Neural progenitor cell (in vitro differentiated cells): Measurements from ENCODE around the gene SERINC3. TPM values are rescaled to one million over a fixed set of nuclear protein-coding genes. Genes with fewer than 3 reads are reported as not detected.

ENCODE experiments used
- DNase-seq: peaks from one replicate; pipeline ENCODE4 v3.0.0-alpha.2; 2016; ENCODE audit warnings: low spot score
- H2AFZ ChIP-seq: fragments of 200-600 bp; sonication (generic); replicated peaks from 2 replicates; pipeline ENCODE4 v1.6.1; 2016; ENCODE audit warnings: antibody characterized with exemption
- H3F3A ChIP-seq: fragments of 200-600 bp; sonication (generic); 2 replicates; pipeline ENCODE4 v1.6.1; 2016; ENCODE audit warnings: antibody characterized with exemption, low read depth
- H3K27ac ChIP-seq: fragments of 200-600 bp; sonication (generic); 2 replicates; pipeline ENCODE4 v1.5.1; 2016; ENCODE audit warnings: mild to moderate bottlenecking
- H3K27me3 ChIP-seq: fragments of 200-600 bp; sonication (generic); 2 replicates; pipeline ENCODE4 v1.6.1; 2016; ENCODE audit warnings: mild to moderate bottlenecking, moderate library complexity
- H3K36me3 ChIP-seq: fragments of 200-600 bp; sonication (generic); 2 replicates; pipeline ENCODE4 v1.5.1; 2016
- H3K4me1 ChIP-seq: fragments of 200-600 bp; sonication (generic); 2 replicates; pipeline ENCODE4 v1.6.1; 2016; ENCODE audit warnings: mixed run types
- H3K4me2 ChIP-seq: fragments of 200-600 bp; sonication (generic); 2 replicates; pipeline ENCODE4 v1.6.1; 2016
- H3K4me3 ChIP-seq: fragments of 200-600 bp; sonication (generic); 2 replicates; pipeline ENCODE4 v1.5.1; 2016
- H3K79me2 ChIP-seq: fragments of 200-600 bp; sonication (generic); 2 replicates; pipeline ENCODE4 v1.6.1; 2016; ENCODE audit warnings: low read depth
- H3K9ac ChIP-seq: fragments of 200-600 bp; sonication (generic); 2 replicates; pipeline ENCODE4 v1.6.1; 2016
- H3K9me3 ChIP-seq: fragments of 200-600 bp; sonication (generic); 2 replicates; pipeline ENCODE4 v1.5.1; 2016; ENCODE audit warnings: low read depth
- H4K20me1 ChIP-seq: fragments of 200-600 bp; sonication (generic); 2 replicates; pipeline ENCODE4 v1.6.1; 2016; ENCODE audit warnings: low read depth
- H3K27ac Mint-ChIP-seq: 3 replicates; pipeline ENCODE4 v1.8.0; 2021; ENCODE audit warnings: mixed read lengths
- H3K27me3 Mint-ChIP-seq: 2 replicates; pipeline ENCODE4 v1.8.0; 2022; ENCODE audit warnings: low read depth, mild to moderate bottlenecking, inconsistent platforms, moderate library complexity, mixed read lengths; ENCODE audit not compliant: insufficient read depth
- H3K36me3 Mint-ChIP-seq: 3 replicates; pipeline ENCODE4 v1.8.0; 2021; ENCODE audit warnings: mixed read lengths
- H3K4me1 Mint-ChIP-seq: 3 replicates; pipeline ENCODE4 v1.8.0; 2021; ENCODE audit warnings: mixed read lengths
- H3K4me3 Mint-ChIP-seq: 3 replicates; pipeline ENCODE4 v1.8.0; 2021; ENCODE audit warnings: mild to moderate bottlenecking, moderate library complexity, mixed read lengths
- H3K9me3 Mint-ChIP-seq: 3 replicates; pipeline ENCODE4 v1.8.0; 2020; ENCODE audit warnings: mixed read lengths
- EZH2 ChIP-seq: fragments of 200-600 bp; sonication (generic); IDR thresholded peaks from 2 replicates; pipeline ENCODE4 v1.6.1; 2017; ENCODE audit warnings: antibody characterized with exemption, mild to moderate bottlenecking, moderate library complexity
- EZH2phosphoT487 ChIP-seq: fragments of 200-600 bp; sonication (generic); IDR thresholded peaks from 2 replicates; pipeline ENCODE4 v1.6.1; 2017; ENCODE audit warnings: antibody characterized with exemption
- total RNA-seq: library from RNA; depleted of rRNA; stranded (reverse); fragments of >200 nt; gene quantifications from 2 replicates; pipeline ENCODE4 v1.2.3, GENCODE V29; 2015; ENCODE audit warnings: low replicate concordance
- TF ChIP-seq, protein P1 (sequence below): fragments of 200-600 bp; sonication (generic); IDR thresholded peaks from 2 replicates; pipeline ENCODE4 v1.5.1; 2017; ENCODE audit warnings: antibody characterized with exemption, mild to moderate bottlenecking

The SERINC3 gene
- total RNA-seq, 1 donor from 2014 or later, result 38.8 TPM

DNA sequence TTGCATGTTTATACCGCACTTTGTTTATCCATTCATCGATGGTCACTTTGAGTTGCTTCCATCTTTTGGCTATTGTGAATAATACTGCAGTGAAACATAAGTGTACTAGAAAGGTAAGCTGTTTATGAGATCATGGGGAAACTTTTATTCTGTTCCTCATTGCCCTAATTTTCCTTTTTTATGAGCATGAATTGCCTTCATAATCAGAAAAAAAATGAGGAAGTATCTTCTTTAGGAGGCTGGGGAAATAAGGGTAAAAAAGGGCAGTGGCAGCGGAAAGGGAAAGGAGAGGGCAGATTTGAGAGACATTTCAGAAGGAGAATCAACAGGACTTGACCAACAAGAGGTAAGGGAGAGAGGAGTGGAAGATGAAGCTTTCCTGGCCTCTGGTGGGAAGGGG, 14.3 kb upstream of the SERINC3 start:
- H3K36me3 ChIP-seq, result no peaks in the 10 kb centered on the region
- Mint-ChIP-seq H3K27me3 (peaks cover 2% of the 10 kb centered on the region), H3K9me3 (no peaks in the 10 kb centered on the region), H3K27ac (no peak overlapping the region), H3K4me1 (peaks cover 2% of the 10 kb centered on the region), H3K36me3 (no peaks in the 10 kb centered on the region), H3K4me3 (no peak overlapping the region)
- H4K20me1 ChIP-seq, result peaks cover 8% of the 10 kb centered on the region
- H3K9ac ChIP-seq, result no peak overlapping the region
- no peak overlapping the region for H3K4me3 ChIP-seq
- TF ChIP-seq EZH2phosphoT487 (no peak), EZH2 (no peak)
- TF ChIP-seq, protein P1, sequence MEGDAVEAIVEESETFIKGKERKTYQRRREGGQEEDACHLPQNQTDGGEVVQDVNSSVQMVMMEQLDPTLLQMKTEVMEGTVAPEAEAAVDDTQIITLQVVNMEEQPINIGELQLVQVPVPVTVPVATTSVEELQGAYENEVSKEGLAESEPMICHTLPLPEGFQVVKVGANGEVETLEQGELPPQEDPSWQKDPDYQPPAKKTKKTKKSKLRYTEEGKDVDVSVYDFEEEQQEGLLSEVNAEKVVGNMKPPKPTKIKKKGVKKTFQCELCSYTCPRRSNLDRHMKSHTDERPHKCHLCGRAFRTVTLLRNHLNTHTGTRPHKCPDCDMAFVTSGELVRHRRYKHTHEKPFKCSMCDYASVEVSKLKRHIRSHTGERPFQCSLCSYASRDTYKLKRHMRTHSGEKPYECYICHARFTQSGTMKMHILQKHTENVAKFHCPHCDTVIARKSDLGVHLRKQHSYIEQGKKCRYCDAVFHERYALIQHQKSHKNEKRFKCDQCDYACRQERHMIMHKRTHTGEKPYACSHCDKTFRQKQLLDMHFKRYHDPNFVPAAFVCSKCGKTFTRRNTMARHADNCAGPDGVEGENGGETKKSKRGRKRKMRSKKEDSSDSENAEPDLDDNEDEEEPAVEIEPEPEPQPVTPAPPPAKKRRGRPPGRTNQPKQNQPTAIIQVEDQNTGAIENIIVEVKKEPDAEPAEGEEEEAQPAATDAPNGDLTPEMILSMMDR, result no peak
- H3K27ac ChIP-seq, result no peak overlapping the region
- H2AFZ ChIP-seq, result no peak overlapping the region
- no peak overlapping the region for H3K4me2 ChIP-seq
- H3K27me3 ChIP-seq, result no peaks in the 10 kb centered on the region
- peaks cover 50% of the 10 kb centered on the region for H3K79me2 ChIP-seq
- H3K9me3 ChIP-seq, result no peaks in the 10 kb centered on the region
- H3K4me1 ChIP-seq, result peaks cover 7% of the 10 kb centered on the region
- DNase-seq, result no peak
- H3F3A ChIP-seq, result no peaks in the 10 kb centered on the region

DNA sequence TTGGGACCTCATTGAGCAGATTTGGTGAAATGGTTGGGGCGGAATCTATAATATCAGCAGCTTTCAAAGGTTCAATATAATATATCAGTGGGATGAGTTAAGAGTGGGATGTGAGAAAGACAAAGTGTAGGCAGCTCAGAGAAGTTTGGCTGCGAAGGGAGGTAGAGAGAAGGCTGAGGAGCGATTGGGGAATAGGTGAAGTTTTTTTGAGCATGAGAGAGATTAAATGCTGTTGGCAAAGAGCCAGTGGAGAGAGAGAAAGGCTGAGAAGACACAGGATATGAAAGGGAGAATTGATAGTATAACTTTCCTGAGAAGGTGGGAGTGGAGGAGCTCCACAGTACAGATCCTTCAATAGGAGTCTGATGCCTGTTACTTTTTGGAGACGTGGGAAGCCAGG, 12.1 kb upstream of the SERINC3 start:
- H3K9me3 Mint-ChIP-seq, result no peaks in the 10 kb centered on the region
- Histone ChIP-seq H4K20me1 (no peaks in the 10 kb centered on the region), H3K79me2 (peaks cover 44% of the 10 kb centered on the region), H3F3A (no peaks in the 10 kb centered on the region), H3K9me3 (no peaks in the 10 kb centered on the region), H3K36me3 (no peaks in the 10 kb centered on the region), H2AFZ (no peak overlapping the region), H3K27me3 (no peaks in the 10 kb centered on the region), H3K4me1 (peaks cover 8% of the 10 kb centered on the region), H3K9ac (no peak overlapping the region), H3K27ac (no peak overlapping the region), H3K4me2 (no peak overlapping the region), H3K4me3 (no peak overlapping the region)
- no peak for DNase-seq
- H3K4me3 Mint-ChIP-seq, result no peak overlapping the region
- peaks cover 5% of the 10 kb centered on the region for H3K4me1 Mint-ChIP-seq
- TF ChIP-seq EZH2phosphoT487 (no peak), EZH2 (no peak)
- TF ChIP-seq, protein P1, result no peak
- peaks cover 2% of the 10 kb centered on the region for H3K27me3 Mint-ChIP-seq
- no peak overlapping the region for H3K27ac Mint-ChIP-seq
- H3K36me3 Mint-ChIP-seq, result no peaks in the 10 kb centered on the region

DNA sequence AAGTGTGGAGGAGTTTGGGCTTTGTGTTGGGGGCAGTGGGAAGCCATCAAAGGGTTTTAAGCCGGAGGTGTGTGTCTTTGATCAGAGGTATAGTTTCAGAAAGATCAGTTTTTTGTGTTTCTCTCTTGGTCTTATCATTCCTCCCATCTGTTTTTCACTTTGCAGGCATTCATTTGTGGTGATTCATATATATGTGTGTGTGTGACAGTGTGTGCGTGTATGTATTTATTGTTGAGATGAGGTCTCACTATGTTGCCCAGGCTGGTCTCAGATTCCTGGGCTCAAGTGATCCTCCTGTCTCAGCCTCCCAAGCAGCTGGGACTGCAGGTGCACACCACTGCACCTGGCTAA, 11.1 kb upstream of the SERINC3 start:
- H3K36me3 Mint-ChIP-seq, result no peaks in the 10 kb centered on the region
- Histone ChIP-seq H2AFZ (no peak overlapping the region), H3K9me3 (no peaks in the 10 kb centered on the region), H3K9ac (no peak overlapping the region), H3K4me1 (peaks cover 8% of the 10 kb centered on the region), H3K4me3 (peak overlapping the region; percentile 84), H3K79me2 (peaks cover 39% of the 10 kb centered on the region), H3K36me3 (no peaks in the 10 kb centered on the region), H3K4me2 (peak overlapping the region; percentile 89), H3K27me3 (no peaks in the 10 kb centered on the region), H3F3A (no peaks in the 10 kb centered on the region), H4K20me1 (no peaks in the 10 kb centered on the region), H3K27ac (no peak overlapping the region)
- TF ChIP-seq EZH2 (no peak), EZH2phosphoT487 (no peak)
- TF ChIP-seq, protein P1, result no peak
- H3K9me3 Mint-ChIP-seq, result no peaks in the 10 kb centered on the region
- no peak for DNase-seq
- no peak overlapping the region for H3K27ac Mint-ChIP-seq
- peaks cover 2% of the 10 kb centered on the region for H3K27me3 Mint-ChIP-seq
- no peak overlapping the region for H3K4me3 Mint-ChIP-seq
- H3K4me1 Mint-ChIP-seq, result peaks cover 5% of the 10 kb centered on the region
